ENCODE measurements around the gene RNH1.

Gene RNH1

GRCh38 chr11:537622-538430 is 30.8 kb upstream of the RNH1 start:
- no peak for DNase-seq (ENCODE audit: low read depth)

GRCh38 chr11:536841-537621 is 30.0 kb upstream of the RNH1 start, which contains the start of gene LRRC56:
TSS of gene LRRC56 (plus strand) at chr11:537527. CDS start at chr11:540685, 3,158 bp downstream.
- peak; percentile 84 for DNase-seq (ENCODE audit: low read depth)

GRCh38 chr11:535519-536454 is 28.7 kb upstream of the RNH1 start, which contains the start of gene HRAS:
TSS of gene HRAS (minus strand) at chr11:535576.
- DNase-seq (ENCODE audit: low read depth), result peak; percentile 89

DNA sequence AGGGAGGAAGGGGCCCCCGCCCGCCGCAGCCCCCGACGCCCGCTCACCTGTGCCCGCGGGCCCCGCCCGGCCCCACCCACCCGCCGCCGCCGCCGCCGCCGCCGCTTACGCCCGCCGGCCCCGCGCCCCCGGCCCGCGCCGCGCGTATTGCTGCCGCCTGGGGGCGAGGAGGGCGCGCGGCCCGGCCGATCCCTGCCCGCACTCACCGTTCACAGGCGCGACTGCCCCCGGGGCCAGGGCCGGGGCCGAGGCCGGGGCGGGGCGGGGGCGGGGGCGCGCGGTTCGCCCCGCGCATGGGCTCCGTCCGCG is 28.1 kb upstream of the RNH1 start:
- DNase-seq (ENCODE audit: low read depth), result no peak

DNA sequence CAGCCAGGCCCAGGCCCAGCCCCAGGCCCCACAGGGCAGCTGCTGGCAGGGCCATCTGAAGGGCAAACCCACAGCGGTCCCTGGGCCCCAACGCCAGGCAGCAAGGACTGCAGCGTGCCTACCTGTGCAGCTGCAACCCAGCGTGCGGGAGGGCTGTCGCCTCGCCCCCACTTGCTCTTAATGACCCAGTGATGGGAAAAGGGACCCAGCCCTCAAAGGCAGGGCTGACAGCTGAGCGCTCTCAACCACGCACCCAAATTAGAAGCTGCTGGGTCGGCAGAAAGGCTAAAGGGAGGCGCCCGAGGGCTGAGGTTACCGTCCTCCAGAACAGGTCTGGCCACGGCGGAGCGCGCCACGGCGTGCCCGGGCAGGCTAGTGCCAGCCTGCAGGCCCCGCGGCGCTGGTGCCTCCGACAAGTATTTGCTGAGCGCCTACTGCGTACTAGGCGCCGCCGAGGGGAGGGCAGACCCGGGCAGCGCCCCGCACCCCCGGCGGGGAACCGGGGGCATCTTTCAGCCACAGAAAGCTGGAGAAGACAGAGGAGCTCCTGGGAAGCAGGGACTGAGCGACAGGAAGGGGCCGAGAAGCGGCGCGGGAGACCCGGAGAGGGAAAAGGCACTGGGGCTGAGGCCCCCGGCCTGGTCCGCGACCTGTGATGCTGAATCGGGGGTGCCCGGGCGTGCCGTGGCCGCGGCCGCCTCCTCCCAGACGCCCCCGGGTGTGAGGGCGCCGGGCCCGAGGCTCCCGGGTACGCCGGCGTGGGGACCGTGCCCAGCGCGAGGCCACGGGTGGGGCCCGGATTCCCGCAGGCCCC is 27.6 kb upstream of the RNH1 start:
- DNase-seq (ENCODE audit: low read depth), result no peak

- no peak for DNase-seq (ENCODE audit: low read depth)
Observed at GRCh38 chr11:533586-534395, 26.7 kb upstream of the RNH1 start.

GRCh38 chr11:532986-533585 is 26.0 kb upstream of the RNH1 start:
- DNase-seq (ENCODE audit: low read depth), result no peak

- no peak for DNase-seq (ENCODE audit: low read depth)
Observed at GRCh38 chr11:532527-532985, 25.5 kb upstream of the RNH1 start.

DNA sequence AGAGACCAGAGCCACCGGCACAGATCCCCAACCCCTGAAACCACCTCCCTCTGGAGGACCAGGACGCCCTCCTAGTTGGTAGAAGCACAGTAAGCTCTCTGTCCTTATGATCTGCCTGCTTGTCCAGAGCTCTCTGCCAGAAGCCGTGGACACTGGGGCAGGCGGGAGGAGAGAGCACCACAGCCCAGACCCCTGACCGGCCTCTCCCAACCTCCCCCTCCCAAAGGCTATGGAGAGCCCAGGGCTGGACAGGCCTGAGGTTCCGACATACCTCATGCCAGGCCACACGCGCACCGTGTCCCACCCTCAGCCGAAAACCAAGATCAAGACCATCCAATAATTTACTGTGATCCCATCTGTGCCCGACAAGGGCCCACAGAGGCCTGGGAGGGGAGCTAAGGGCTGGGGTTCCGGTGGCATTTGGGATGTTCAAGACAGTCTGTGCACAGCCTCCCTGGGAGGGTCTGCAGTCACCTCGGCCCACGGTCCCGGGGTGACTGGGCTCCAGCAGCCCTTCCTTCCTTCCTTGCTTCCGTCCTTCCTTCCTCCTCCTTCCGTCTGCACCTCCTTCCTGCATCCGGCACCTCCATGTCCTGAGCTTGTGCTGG is 25.0 kb upstream of the RNH1 start:
- DNase-seq (ENCODE audit: low read depth), result no peak

GRCh38 chr11:530960-531831 is 24.2 kb upstream of the RNH1 start:
- DNase-seq (ENCODE audit: low read depth), result no peak

DNA sequence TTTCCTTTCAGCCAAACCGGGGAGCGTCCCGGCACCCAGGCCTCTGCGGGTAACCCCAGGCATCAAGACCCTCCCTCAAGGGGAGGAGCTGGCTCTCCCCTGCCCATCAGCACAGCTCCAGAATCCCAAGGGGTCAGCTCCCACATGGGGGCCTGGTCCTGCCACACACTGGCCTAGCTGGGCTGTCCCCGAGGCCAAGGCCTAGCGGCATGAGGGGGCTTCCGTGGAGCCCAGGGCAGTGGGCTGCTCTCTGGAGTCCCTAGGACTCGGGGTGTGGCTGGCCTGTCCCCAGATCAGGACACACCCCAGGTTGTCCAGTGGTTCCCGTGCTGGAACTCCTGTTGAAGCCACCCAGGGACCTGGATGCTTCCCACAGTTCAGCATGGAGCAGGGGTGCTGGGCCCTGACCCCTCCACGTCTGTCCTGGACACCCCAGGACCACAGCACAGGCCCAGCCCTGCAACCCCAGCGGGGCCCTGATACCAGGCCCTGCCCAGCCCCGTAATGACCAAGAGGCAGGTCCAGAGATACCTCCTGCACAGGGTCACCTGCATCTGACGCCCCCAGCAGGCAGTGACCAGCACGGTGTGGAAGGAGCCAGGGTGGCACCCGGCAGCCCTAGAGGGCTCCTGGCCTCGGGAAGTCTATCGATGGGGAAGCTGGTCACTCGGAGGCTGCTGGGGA is 22.8 kb upstream of the RNH1 start:
- DNase-seq (ENCODE audit: low read depth), result no peak

DNA sequence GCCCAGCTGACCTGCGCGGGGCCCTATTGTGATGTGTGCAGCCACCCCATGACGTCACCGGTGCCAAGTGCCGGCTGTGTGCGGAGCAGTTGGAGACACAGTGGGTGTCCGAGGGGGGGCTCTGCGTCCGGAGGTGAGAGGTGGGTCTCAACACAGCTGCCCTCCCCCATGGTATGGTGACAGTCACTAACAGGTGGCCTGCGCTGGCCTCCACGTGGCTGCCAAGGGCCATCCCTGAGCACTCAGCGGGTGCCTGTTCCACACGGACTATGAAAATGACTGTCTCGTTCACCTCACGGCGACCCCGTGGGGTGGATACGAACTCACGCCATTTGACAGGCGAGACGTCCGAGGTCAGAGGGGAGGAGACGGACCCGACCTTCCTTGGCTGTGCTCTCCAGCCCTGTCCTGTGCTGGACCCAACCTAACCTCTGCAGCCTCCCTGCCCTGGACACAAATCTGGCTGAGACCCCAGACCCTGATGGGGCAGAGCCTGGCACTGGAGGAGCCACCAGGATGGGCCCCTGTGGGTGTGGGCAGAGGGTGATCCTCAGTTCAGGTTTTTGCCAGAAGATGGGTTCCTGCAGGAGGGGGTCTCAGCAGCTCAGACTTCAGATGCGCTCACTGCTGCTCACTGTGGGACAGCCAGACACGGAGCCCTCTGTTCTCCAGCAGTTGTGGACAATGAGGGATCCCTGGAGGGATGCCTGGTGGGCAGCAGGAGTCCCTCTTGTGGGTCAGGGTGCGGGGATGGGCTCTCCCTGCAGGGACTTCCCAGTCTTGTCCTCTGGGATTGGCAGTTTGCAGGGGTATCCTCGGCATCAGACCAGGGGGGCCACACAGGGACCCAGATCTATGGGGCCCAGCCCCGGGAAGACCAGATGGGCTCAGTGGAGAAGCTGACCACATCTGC is 22.0 kb upstream of the RNH1 start:
- no peak for DNase-seq (ENCODE audit: low read depth)

GRCh38 chr11:528166-528814 is 21.2 kb upstream of the RNH1 start:
- DNase-seq (ENCODE audit: low read depth), result no peak

GRCh38 chr11:526192-526591 is 19.1 kb upstream of the RNH1 start:
- DNase-seq (ENCODE audit: low read depth), result no peak

DNA sequence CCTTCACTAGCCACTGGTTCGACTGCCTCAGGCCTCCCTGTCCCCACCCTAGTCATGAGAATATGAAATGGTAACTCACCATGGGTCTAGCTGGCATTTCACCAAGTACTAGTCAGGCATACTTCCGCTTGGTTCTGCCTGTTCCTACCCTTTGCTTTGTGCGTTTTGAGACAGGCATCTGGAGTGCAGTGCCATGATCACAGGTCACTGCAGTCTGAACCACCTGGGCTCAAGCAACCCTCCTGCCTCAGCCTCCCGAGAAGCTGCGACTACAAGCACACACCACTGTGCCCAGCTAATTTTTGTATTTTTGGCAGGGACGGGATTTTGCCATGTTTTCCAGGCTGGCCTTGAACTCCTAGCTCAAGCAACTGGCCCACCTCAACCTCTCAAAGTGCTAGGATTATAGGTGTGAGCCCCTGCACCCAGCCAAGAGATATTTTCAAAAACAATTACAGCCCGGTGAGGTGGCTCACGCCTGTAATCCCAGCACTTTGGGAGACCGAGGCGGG is 14.2 kb upstream of the RNH1 start:
- DNase-seq (ENCODE audit: low read depth), result no peak
